GM19397 (cell line): ENCODE data around the gene ADORA1.

Source experiments
- ATAC-seq: cut with Tn5 transposase; IDR thresholded peaks from one replicate; pipeline ENCODE4 v1.9.1; 2021; ENCODE audit warnings: mild to moderate bottlenecking, moderate library complexity; ENCODE audit not compliant: unreplicated experiment

Gene ADORA1

GRCh38 chr1:203210350-203210749 lies 82.8 kb downstream of the ADORA1 start:
- ATAC-seq = no peak

GRCh38 chr1:203210988-203211387 lies 83.5 kb downstream of the ADORA1 start:
- no peak for ATAC-seq

- no peak for ATAC-seq
These were observed 84.3 kb downstream of the ADORA1 start for GRCh38 chr1:203211812-203212211.

- no peak for ATAC-seq
These were observed 85.6 kb downstream of the ADORA1 start for GRCh38 chr1:203213126-203213525.

DNA sequence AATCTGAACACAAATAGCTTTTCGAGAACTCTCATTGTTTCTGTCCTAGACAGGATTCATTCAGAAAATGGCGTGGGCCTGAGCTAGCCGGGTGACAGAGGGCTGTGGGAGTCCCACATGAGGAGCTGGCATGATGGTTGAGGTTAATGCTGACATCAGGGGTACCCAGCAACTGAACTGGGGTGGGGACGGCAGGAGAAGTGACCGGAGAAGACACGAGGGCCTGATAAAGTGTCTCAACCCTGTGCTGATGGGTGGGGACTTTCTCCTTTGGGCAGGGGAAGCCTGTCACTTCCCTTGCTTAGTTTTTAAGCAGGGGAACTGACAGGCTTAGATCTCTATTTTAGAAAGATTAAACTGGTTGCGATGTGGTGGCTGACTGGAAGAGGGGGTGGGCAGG lies 87.3 kb downstream of the ADORA1 start:
- ATAC-seq = no peak

- no peak for ATAC-seq
These were observed 88.0 kb downstream of the ADORA1 start for GRCh38 chr1:203215573-203215972.

- no peak for ATAC-seq
These were observed 89.0 kb downstream of the ADORA1 start for GRCh38 chr1:203216274-203217138.
